Measurements from ENCODE around the gene TMEM53.

Gene TMEM53

GRCh38 chr1:44653107-44653964 is 20.9 kb downstream of the TMEM53 start:
- no peak overlapping the region for H3K4me3 ChIP-seq (ENCODE audit: low read length)

GRCh38 chr1:44652445-44653106 is 21.7 kb downstream of the TMEM53 start:
- H3K36me3 ChIP-seq (ENCODE audit: insufficient read depth, low read length), result peaks cover 15% of the 10 kb centered on the region
- no peaks in the 10 kb centered on the region for H3K9me3 ChIP-seq (replicated peaks; ENCODE audit: low read length)
- H3K4me1 ChIP-seq (ENCODE audit: control insufficient read depth, insufficient read depth, low read length), result no peaks in the 10 kb centered on the region
- H3K27me3 ChIP-seq (ENCODE audit: control insufficient read depth, insufficient read depth, low read length), result no peaks in the 10 kb centered on the region
- H3K9ac ChIP-seq (ENCODE audit: low read depth, low read length), result no peak overlapping the region
- no peak overlapping the region for H3K4me2 ChIP-seq (ENCODE audit: low read length)
- H3K4me3 ChIP-seq (ENCODE audit: low read length), result no peak overlapping the region

More at GRCh38 chr1:44653107-44653964, 20.9 kb downstream of the TMEM53 start:
- H3K4me1 ChIP-seq (ENCODE audit: control insufficient read depth, insufficient read depth, low read length), result no peaks in the 10 kb centered on the region
- no peaks in the 10 kb centered on the region for H3K27me3 ChIP-seq (ENCODE audit: control insufficient read depth, insufficient read depth, low read length)
- H3K4me2 ChIP-seq (ENCODE audit: low read length), result no peak overlapping the region
- H3K36me3 ChIP-seq (ENCODE audit: insufficient read depth, low read length), result peaks cover 9% of the 10 kb centered on the region
- H3K9me3 ChIP-seq (replicated peaks; ENCODE audit: low read length), result no peaks in the 10 kb centered on the region
- H3K9ac ChIP-seq (ENCODE audit: low read depth, low read length), result no peak overlapping the region

GRCh38 chr1:44651069-44651468 is 23.2 kb downstream of the TMEM53 start:
- H3K36me3 ChIP-seq (ENCODE audit: insufficient read depth, low read length), result peaks cover 23% of the 10 kb centered on the region
- no peaks in the 10 kb centered on the region for H3K9me3 ChIP-seq (replicated peaks; ENCODE audit: low read length)
- H3K4me1 ChIP-seq (ENCODE audit: control insufficient read depth, insufficient read depth, low read length), result peaks cover 9% of the 10 kb centered on the region
- H3K27me3 ChIP-seq (ENCODE audit: control insufficient read depth, insufficient read depth, low read length), result no peaks in the 10 kb centered on the region
- H3K4me2 ChIP-seq (ENCODE audit: low read length), result no peak overlapping the region
- H3K4me3 ChIP-seq (ENCODE audit: low read length), result no peak overlapping the region
- no peak overlapping the region for H3K9ac ChIP-seq (ENCODE audit: low read depth, low read length)

- Histone ChIP-seq H3K36me3 (ENCODE audit: insufficient read depth, low read length) (peaks cover 23% of the 10 kb centered on the region), H3K27me3 (ENCODE audit: control insufficient read depth, insufficient read depth, low read length) (no peaks in the 10 kb centered on the region), H3K4me1 (ENCODE audit: control insufficient read depth, insufficient read depth, low read length) (peaks cover 17% of the 10 kb centered on the region), H3K4me2 (ENCODE audit: low read length) (no peak overlapping the region), H3K9me3 (replicated peaks; ENCODE audit: low read length) (no peaks in the 10 kb centered on the region), H3K9ac (ENCODE audit: low read depth, low read length) (no peak overlapping the region), H3K4me3 (ENCODE audit: low read length) (no peak overlapping the region)
Observed at GRCh38 chr1:44650159-44650831, 24.0 kb downstream of the TMEM53 start.

- Histone ChIP-seq H3K4me2 (ENCODE audit: low read length) (no peak overlapping the region), H3K4me3 (ENCODE audit: low read length) (no peak overlapping the region), H3K4me1 (ENCODE audit: control insufficient read depth, insufficient read depth, low read length) (peaks cover 22% of the 10 kb centered on the region), H3K27me3 (ENCODE audit: control insufficient read depth, insufficient read depth, low read length) (no peaks in the 10 kb centered on the region), H3K36me3 (ENCODE audit: insufficient read depth, low read length) (peaks cover 26% of the 10 kb centered on the region), H3K9me3 (replicated peaks; ENCODE audit: low read length) (no peaks in the 10 kb centered on the region), H3K9ac (ENCODE audit: low read depth, low read length) (no peak overlapping the region)
Observed at GRCh38 chr1:44649788-44650158, 24.5 kb downstream of the TMEM53 start.

GRCh38 chr1:44648529-44649250 is 25.6 kb downstream of the TMEM53 start:
- no peak overlapping the region for H3K4me3 ChIP-seq (ENCODE audit: low read length)
- H3K4me2 ChIP-seq (ENCODE audit: low read length), result no peak overlapping the region
- H3K9ac ChIP-seq (ENCODE audit: low read depth, low read length), result no peak overlapping the region
- H3K36me3 ChIP-seq (ENCODE audit: insufficient read depth, low read length), result peaks cover 32% of the 10 kb centered on the region
- no peaks in the 10 kb centered on the region for H3K9me3 ChIP-seq (replicated peaks; ENCODE audit: low read length)
- H3K4me1 ChIP-seq (ENCODE audit: control insufficient read depth, insufficient read depth, low read length), result peaks cover 33% of the 10 kb centered on the region
- H3K27me3 ChIP-seq (ENCODE audit: control insufficient read depth, insufficient read depth, low read length), result no peaks in the 10 kb centered on the region

- no peaks in the 10 kb centered on the region for H3K9me3 ChIP-seq (replicated peaks; ENCODE audit: low read length)
- H3K9ac ChIP-seq (ENCODE audit: low read depth, low read length), result no peak overlapping the region
- H3K36me3 ChIP-seq (ENCODE audit: insufficient read depth, low read length), result peaks cover 34% of the 10 kb centered on the region
- H3K4me3 ChIP-seq (ENCODE audit: low read length), result no peak overlapping the region
- H3K27me3 ChIP-seq (ENCODE audit: control insufficient read depth, insufficient read depth, low read length), result no peaks in the 10 kb centered on the region
- no peak overlapping the region for H3K4me2 ChIP-seq (ENCODE audit: low read length)
- H3K4me1 ChIP-seq (ENCODE audit: control insufficient read depth, insufficient read depth, low read length), result peaks cover 41% of the 10 kb centered on the region
Observed at GRCh38 chr1:44647896-44648295, 26.4 kb downstream of the TMEM53 start.

GRCh38 chr1:44646261-44647110 is 27.8 kb downstream of the TMEM53 start:
- H3K36me3 ChIP-seq (ENCODE audit: insufficient read depth, low read length), result peaks cover 39% of the 10 kb centered on the region
- peaks cover 55% of the 10 kb centered on the region for H3K4me1 ChIP-seq (ENCODE audit: control insufficient read depth, insufficient read depth, low read length)
- H3K4me2 ChIP-seq (ENCODE audit: low read length), result peak overlapping the region; percentile 71
- peak overlapping the region; percentile 73 for H3K9ac ChIP-seq (ENCODE audit: low read depth, low read length)
- H3K27me3 ChIP-seq (ENCODE audit: control insufficient read depth, insufficient read depth, low read length), result no peaks in the 10 kb centered on the region
- H3K4me3 ChIP-seq (ENCODE audit: low read length), result peak overlapping the region; percentile 2
- H3K9me3 ChIP-seq (replicated peaks; ENCODE audit: low read length), result no peaks in the 10 kb centered on the region

- peak overlapping the region; percentile 71 for H3K4me2 ChIP-seq (ENCODE audit: low read length)
- peaks cover 63% of the 10 kb centered on the region for H3K4me1 ChIP-seq (ENCODE audit: control insufficient read depth, insufficient read depth, low read length)
- peak overlapping the region; percentile 73 for H3K9ac ChIP-seq (ENCODE audit: low read depth, low read length)
- peaks cover 41% of the 10 kb centered on the region for H3K36me3 ChIP-seq (ENCODE audit: insufficient read depth, low read length)
- H3K9me3 ChIP-seq (replicated peaks; ENCODE audit: low read length), result no peaks in the 10 kb centered on the region
- no peaks in the 10 kb centered on the region for H3K27me3 ChIP-seq (ENCODE audit: control insufficient read depth, insufficient read depth, low read length)
- peak overlapping the region; percentile 20 for H3K4me3 ChIP-seq (ENCODE audit: low read length)
Observed at GRCh38 chr1:44645476-44646244, 28.6 kb downstream of the TMEM53 start.

- Histone ChIP-seq H3K4me2 (ENCODE audit: low read length) (peak overlapping the region; percentile 71), H3K27me3 (ENCODE audit: control insufficient read depth, insufficient read depth, low read length) (no peaks in the 10 kb centered on the region), H3K4me3 (ENCODE audit: low read length) (no peak overlapping the region), H3K4me1 (ENCODE audit: control insufficient read depth, insufficient read depth, low read length) (peaks cover 63% of the 10 kb centered on the region), H3K36me3 (ENCODE audit: insufficient read depth, low read length) (peaks cover 44% of the 10 kb centered on the region), H3K9ac (ENCODE audit: low read depth, low read length) (peak overlapping the region; percentile 73), H3K9me3 (replicated peaks; ENCODE audit: low read length) (no peaks in the 10 kb centered on the region)
Observed at GRCh38 chr1:44644806-44645205, 29.5 kb downstream of the TMEM53 start.
